ENCODE results near the gene ZNF316. TPM values are rescaled to one million over a fixed set of nuclear protein-coding genes. Genes with fewer than 3 reads are reported as not detected.

The ZNF316 gene
- 7.4 and 17.0 TPM in 2 replicates for total RNA-seq

GRCh38 chr7:6636741-6637543 is at the start of gene ZNF316:
TSS of gene ZNF316 (plus strand) at chr7:6637318. CDS start at chr7:6642410, 5,092 bp downstream.

GRCh38 chr7:6589829-6590644 is 47.1 kb upstream of the ZNF316 start, which contains the start of gene INTS15:
TSS of gene INTS15 (plus strand) at chr7:6590021. CDS start at chr7:6590284, 263 bp downstream.

GRCh38 chr7:6614953-6615722 is 22.0 kb upstream of the ZNF316 start, which contains the start of gene ZNF853:
TSS of gene ZNF853 (plus strand) at chr7:6615610. CDS start at chr7:6616175, 565 bp downstream.

Other genes starting within 250 kb of the ZNF316 start
- 18.8 and 21.9 TPM in 2 replicates for gene DAGLB, start 189.4 kb upstream of the ZNF316 start, total RNA-seq
- 90.0 and 125 TPM in 2 replicates for gene KDELR2, start 153.2 kb upstream of the ZNF316 start, total RNA-seq
- gene GRID2IP, start 85.9 kb upstream of the ZNF316 start, total RNA-seq: under 0.01 TPM in 1 of 2 replicates, not detected in the other
- 20.2 and 50.6 TPM in 2 replicates for gene ZDHHC4, start 59.9 kb upstream of the ZNF316 start, total RNA-seq
- gene INTS15, start 47.3 kb upstream of the ZNF316 start, total RNA-seq: 7.8 and 9.9 TPM in 2 replicates
- gene ZNF853, start 21.7 kb upstream of the ZNF316 start, total RNA-seq: 0.16 and 1.9 TPM in 2 replicates
- 7.3 and 17.2 TPM in 2 replicates for gene ZNF12, start 69.6 kb downstream of the ZNF316 start, total RNA-seq
- under 0.01 and 0.50 TPM in 2 replicates for gene RSPH10B2, start 116.8 kb downstream of the ZNF316 start, total RNA-seq
- 69.1 and 123 TPM in 2 replicates for gene CCZ1B, start 189.0 kb downstream of the ZNF316 start, total RNA-seq